ENCODE measurements around the gene CCDC12. TPM values are rescaled to one million over a fixed set of nuclear protein-coding genes. Genes with fewer than 3 reads are reported as not detected.

Gene CCDC12
- total and polyA plus RNA-seq, 4 donors = 14.0 to 55.8 (median 42.8) TPM

GRCh38 chr3:46876313-46877300 lies 99.9 kb downstream of the CCDC12 start:
- Histone ChIP-seq H3K36me3 (ENCODE audit: control insufficient read depth, insufficient read depth, low read length) (no peaks in the 10 kb centered on the region), H3K4me1 (ENCODE audit: control insufficient read depth, insufficient read depth, low read length) (peaks cover 56% of the 10 kb centered on the region), H3K27ac (ENCODE audit: low read depth, low read length) (no peak overlapping the region), H3K27me3 (ENCODE audit: control insufficient read depth, insufficient read depth, low read length) (peaks cover 9% of the 10 kb centered on the region), H3K9me3 (ENCODE audit: control insufficient read depth, insufficient read depth, low read length) (no peaks in the 10 kb centered on the region), H3K4me3 (ENCODE audit: low read depth, low read length) (no peak overlapping the region)
- 88% methylated on average over 5 of the region's 10 CpGs for WGBS (ENCODE audit: insufficient coverage)
- no peak for DNase-seq (ENCODE audit: low read depth in 4 of 6, low spot score in 6 of 6)

- no peak overlapping the region for H3K27ac ChIP-seq (ENCODE audit: low read depth, low read length)
- H3K36me3 ChIP-seq (ENCODE audit: control insufficient read depth, insufficient read depth, low read length) = no peaks in the 10 kb centered on the region
- 95% methylated on average over 9 of the region's 9 CpGs for WGBS (ENCODE audit: insufficient coverage)
- peaks cover 52% of the 10 kb centered on the region for H3K4me1 ChIP-seq (ENCODE audit: control insufficient read depth, insufficient read depth, low read length)
- no peaks in the 10 kb centered on the region for H3K27me3 ChIP-seq (ENCODE audit: control insufficient read depth, insufficient read depth, low read length)
- no peak for DNase-seq (ENCODE audit: low read depth in 4 of 6, low spot score in 6 of 6)
- no peak overlapping the region for H3K4me3 ChIP-seq (ENCODE audit: low read depth, low read length)
- no peaks in the 10 kb centered on the region for H3K9me3 ChIP-seq (ENCODE audit: control insufficient read depth, insufficient read depth, low read length)
Observed at GRCh38 chr3:46875560-46875959, 101.0 kb downstream of the CCDC12 start.

GRCh38 chr3:46874430-46874829 lies 102.1 kb downstream of the CCDC12 start:
- WGBS (ENCODE audit: insufficient coverage) = 15% methylated on average over 6 of the region's 18 CpGs
- H3K4me3 ChIP-seq (ENCODE audit: low read depth, low read length) = no peak overlapping the region
- DNase-seq (ENCODE audit: low read depth in 4 of 6, low spot score in 6 of 6) = peak in 2 of 6 donors; percentile 10 to 60
- H3K27me3 ChIP-seq (ENCODE audit: control insufficient read depth, insufficient read depth, low read length) = no peaks in the 10 kb centered on the region
- H3K36me3 ChIP-seq (ENCODE audit: control insufficient read depth, insufficient read depth, low read length) = no peaks in the 10 kb centered on the region
- no peaks in the 10 kb centered on the region for H3K9me3 ChIP-seq (ENCODE audit: control insufficient read depth, insufficient read depth, low read length)
- no peak overlapping the region for H3K27ac ChIP-seq (ENCODE audit: low read depth, low read length)
- H3K4me1 ChIP-seq (ENCODE audit: control insufficient read depth, insufficient read depth, low read length) = peaks cover 59% of the 10 kb centered on the region

- Histone ChIP-seq H3K27me3 (ENCODE audit: control insufficient read depth, insufficient read depth, low read length) (no peaks in the 10 kb centered on the region), H3K4me1 (ENCODE audit: control insufficient read depth, insufficient read depth, low read length) (peaks cover 63% of the 10 kb centered on the region), H3K27ac (ENCODE audit: low read depth, low read length) (no peak overlapping the region), H3K36me3 (ENCODE audit: control insufficient read depth, insufficient read depth, low read length) (no peaks in the 10 kb centered on the region), H3K4me3 (ENCODE audit: low read depth, low read length) (no peak overlapping the region), H3K9me3 (ENCODE audit: control insufficient read depth, insufficient read depth, low read length) (no peaks in the 10 kb centered on the region)
- DNase-seq (ENCODE audit: low read depth in 4 of 6, low spot score in 6 of 6) = no peak
- no CpG with 5 or more reads among the region's 5 CpGs for WGBS (ENCODE audit: insufficient coverage)
Observed at GRCh38 chr3:46873521-46873920, 103.0 kb downstream of the CCDC12 start.

Small RNA genes lying within 50 kb of the gene (small RNA-seq; reads per million reads assigned to genes)
- gene AC109583.2 (ENCODE audit: low replicate concordance) = not detected

Other genes with a start within 250 kb of the CCDC12 start
- gene MYL3, start 113.3 kb downstream of the CCDC12 start, total RNA-seq = 1 to 10 TPM; 2.2 to 5.8 TPM
- 1 to 10 TPM; 2.2 to 2.5 TPM for gene MYL3, start 113.3 kb downstream of the CCDC12 start, polyA plus RNA-seq (ENCODE audit: insufficient read length in 2 of 2)
- 10 to 100 TPM in 1 of 2 donors, 1 to 10 TPM in 1; 7.8 to 25.0 TPM for gene PTH1R, start 99.0 kb downstream of the CCDC12 start, total RNA-seq
- gene PTH1R, start 99.0 kb downstream of the CCDC12 start, polyA plus RNA-seq (ENCODE audit: insufficient read length in 2 of 2) = 10 to 100 TPM; 12.0 to 14.0 TPM
- gene NBEAL2, start 2.9 kb upstream of the CCDC12 start, total RNA-seq = 10 to 100 TPM; 10.2 to 16.5 TPM
- 10 to 100 TPM; 16.4 to 22.1 TPM for gene NBEAL2, start 2.9 kb upstream of the CCDC12 start, polyA plus RNA-seq (ENCODE audit: insufficient read length in 2 of 2)
- gene SETD2, start 187.4 kb upstream of the CCDC12 start, total RNA-seq = 10 to 100 TPM; 55.8 to 72.0 TPM
- gene SETD2, start 187.4 kb upstream of the CCDC12 start, polyA plus RNA-seq (ENCODE audit: insufficient read length in 2 of 2) = 10 to 100 TPM; 39.9 to 46.1 TPM